CD4-positive, CD25-positive, alpha-beta regulatory T cell (primary cell): ENCODE data around the gene KRTAP13-4. TPM values are rescaled to one million over a fixed set of nuclear protein-coding genes. Genes with fewer than 3 reads are reported as not detected.
A peak's percentile ranks its signal among the peaks of the same experiment; 100 is the strongest.

Experiments
- ATAC-seq, 2 donors: fragments of 150-1000 bp; cut with Tn5 transposase; one replicate each; pipeline ENCODE4 v1.10.0; 2021; ENCODE audit warnings: low read depth in 2 of 2, moderate number of reproducible peaks in 2 of 2, moderate library complexity in 1 of 2
- DNase-seq, 3 donors: peaks; one replicate each; pipeline versions ENCODE4 v3.0.0 to v3.0.0-alpha.2; 2012 to 2022; ENCODE audit warnings: mixed read lengths in 1 of 3
- H3K27ac ChIP-seq: one replicate; pipeline ENCODE4 v1.7.0; 2013; ENCODE audit warnings: mild to moderate bottlenecking, low read length; ENCODE audit not compliant: insufficient read depth, poor library complexity, severe bottlenecking
- H3K27me3 ChIP-seq: one replicate; pipeline ENCODE4 v1.7.0; 2013; ENCODE audit warnings: low read length; ENCODE audit not compliant: control insufficient read depth, insufficient read depth
- H3K36me3 ChIP-seq: one replicate; pipeline ENCODE4 v1.7.0; 2013; ENCODE audit warnings: mild to moderate bottlenecking, low read length, moderate library complexity; ENCODE audit not compliant: control insufficient read depth, insufficient read depth
- H3K4me1 ChIP-seq: 2 replicates; pipeline ENCODE4 v1.7.0; 2013; ENCODE audit warnings: mild to moderate bottlenecking, low read length; ENCODE audit not compliant: insufficient read depth, control insufficient read depth, poor library complexity, severe bottlenecking
- H3K4me3 ChIP-seq: one replicate; pipeline ENCODE4 v1.7.0; 2013; ENCODE audit warnings: low read depth, mild to moderate bottlenecking, low read length, moderate library complexity
- H3K9me3 ChIP-seq, 2 experiments: 1 replicate in 1 of 2; 2 replicates in 1 of 2; pipeline ENCODE4 v1.7.0; 2013; ENCODE audit warnings: low read length in 2 of 2, mild to moderate bottlenecking in 1 of 2, moderate library complexity in 1 of 2; ENCODE audit not compliant: control insufficient read depth in 2 of 2
- H3K27ac Mint-ChIP-seq, 3 donors: one replicate each; pipeline ENCODE4 v1.8.0; 2020 to 2022; ENCODE audit warnings: mild to moderate bottlenecking in 3 of 3, mixed read lengths in 3 of 3, moderate library complexity in 2 of 3
- H3K27me3 Mint-ChIP-seq: one replicate; pipeline ENCODE4 v1.8.0; 2022; ENCODE audit warnings: mild to moderate bottlenecking, mixed read lengths
- H3K36me3 Mint-ChIP-seq: one replicate; pipeline ENCODE4 v1.8.0; 2020; ENCODE audit warnings: mixed read lengths
- H3K4me1 Mint-ChIP-seq, 4 donors: one replicate each; pipeline ENCODE4 v1.8.0; 2020 to 2022; ENCODE audit warnings: mixed read lengths in 4 of 4, mild to moderate bottlenecking in 1 of 4
- H3K4me3 Mint-ChIP-seq, 4 donors: one replicate each; pipeline ENCODE4 v1.8.0; 2020 to 2022; ENCODE audit warnings: mild to moderate bottlenecking in 4 of 4, mixed read lengths in 4 of 4, moderate library complexity in 3 of 4
- H3K9me3 Mint-ChIP-seq, 7 donors: one replicate each; pipeline ENCODE4 v1.8.0; 2020 to 2022; ENCODE audit warnings: mixed read lengths in 7 of 7, mild to moderate bottlenecking in 3 of 7, moderate library complexity in 2 of 7
- polyA plus RNA-seq, 4 donors: library from polyadenylated mRNA; unstranded; fragments of 300-500 nt; fragmentation: Illumina TruSeq; gene quantifications; one replicate each; pipeline ENCODE4 v1.2.3, GENCODE V29; 2021
- total RNA-seq: library from RNA; stranded (reverse); gene quantifications from one replicate; pipeline ENCODE4 v1.2.3, GENCODE V29; 2022

Gene KRTAP13-4
- total and polyA plus RNA-seq, 5 donors from 2014 or later, result not detected

DNA sequence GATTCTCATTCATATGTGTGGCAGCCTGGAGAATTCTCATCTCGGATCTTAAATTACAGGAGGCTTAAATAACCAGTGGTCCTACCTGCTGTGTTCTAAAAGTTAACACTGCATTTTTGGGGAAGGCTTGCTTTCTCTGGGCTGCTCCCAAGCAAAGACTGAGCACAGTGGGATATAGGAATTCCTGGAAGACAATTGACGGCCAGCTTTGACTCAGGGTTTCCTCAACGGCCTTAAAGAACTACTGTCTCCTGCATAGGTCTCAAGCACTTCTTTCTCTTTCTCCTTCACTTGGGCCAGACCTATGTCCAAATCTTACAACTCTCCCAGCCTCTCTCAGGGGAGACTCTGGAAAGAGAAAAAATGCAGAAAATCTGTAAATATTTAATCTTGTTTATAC is 3.3 kb upstream of the KRTAP13-4 start:
- no peaks in the 10 kb centered on the region for H3K27me3 ChIP-seq
- DNase-seq, result no peak
- no peaks in the 10 kb centered on the region for H3K4me1 ChIP-seq
- H3K36me3 Mint-ChIP-seq, result no peaks in the 10 kb centered on the region
- H3K9me3 ChIP-seq, result no peaks in the 10 kb centered on the region
- no peaks in the 10 kb centered on the region for H3K4me1 Mint-ChIP-seq
- H3K27ac ChIP-seq, result no peak overlapping the region
- H3K27me3 Mint-ChIP-seq, result no peaks in the 10 kb centered on the region
- no peak for ATAC-seq
- no peak overlapping the region for H3K4me3 Mint-ChIP-seq
- H3K9me3 Mint-ChIP-seq, result peaks cover 0 to 2% (median 0%) of the 10 kb centered on the region in 7 donors
- no peaks in the 10 kb centered on the region for H3K36me3 ChIP-seq
- H3K4me3 ChIP-seq, result no peak overlapping the region
- no peak overlapping the region for H3K27ac Mint-ChIP-seq

GRCh38 chr21:30434033-30434631 is 4.1 kb downstream of the KRTAP13-4 start:
- Mint-ChIP-seq H3K4me3 (no peak overlapping the region), H3K9me3 (peaks cover 0 to 2% (median 0%) of the 10 kb centered on the region in 7 donors), H3K27me3 (peaks cover 7% of the 10 kb centered on the region), H3K4me1 (no peaks in the 10 kb centered on the region), H3K36me3 (no peaks in the 10 kb centered on the region), H3K27ac (no peak overlapping the region)
- ATAC-seq, result no peak
- Histone ChIP-seq H3K27ac (no peak overlapping the region), H3K9me3 (no peaks in the 10 kb centered on the region), H3K4me3 (no peak overlapping the region), H3K36me3 (no peaks in the 10 kb centered on the region), H3K4me1 (no peaks in the 10 kb centered on the region), H3K27me3 (peaks cover 2% of the 10 kb centered on the region)
- DNase-seq, result peak in 2 of 3 donors; percentile 2 to 18

DNA sequence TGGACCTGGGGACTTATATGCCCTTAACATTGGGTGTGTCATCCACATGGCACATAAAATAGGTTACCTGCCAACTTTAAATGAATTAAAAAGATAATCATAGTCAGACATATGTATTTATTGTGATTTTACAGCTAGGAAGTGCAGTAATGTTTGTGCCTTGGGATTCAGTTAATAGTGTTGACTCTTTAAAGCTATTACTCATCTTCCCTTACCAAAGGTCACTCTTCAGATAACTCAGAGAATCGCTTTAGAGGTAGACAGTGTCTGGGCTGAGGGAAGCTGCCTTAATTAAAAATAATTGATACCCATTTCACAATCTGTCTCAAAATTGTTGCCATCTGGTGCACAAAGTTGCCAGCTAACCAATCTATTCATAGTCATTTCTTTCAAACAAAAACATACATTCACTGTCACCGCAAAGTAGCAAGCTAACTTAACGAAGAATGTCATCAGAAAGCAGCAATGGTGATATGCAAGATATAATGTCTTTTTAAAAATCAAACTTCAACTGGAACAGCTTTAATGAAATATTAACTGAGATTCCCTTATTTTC is 7.1 kb downstream of the KRTAP13-4 start:
- Mint-ChIP-seq H3K4me1 (no peaks in the 10 kb centered on the region), H3K27ac (no peak overlapping the region), H3K4me3 (no peak overlapping the region), H3K27me3 (peaks cover 7% of the 10 kb centered on the region), H3K9me3 (peaks cover 0 to 6% (median 0%) of the 10 kb centered on the region in 7 donors), H3K36me3 (no peaks in the 10 kb centered on the region)
- H3K27me3 ChIP-seq, result no peaks in the 10 kb centered on the region
- no peak overlapping the region for H3K4me3 ChIP-seq
- no peak overlapping the region for H3K27ac ChIP-seq
- ATAC-seq (no peak), DNase-seq (no peak)
- H3K4me1 ChIP-seq, result no peaks in the 10 kb centered on the region
- no peaks in the 10 kb centered on the region for H3K36me3 ChIP-seq
- H3K9me3 ChIP-seq, result no peaks in the 10 kb centered on the region

GRCh38 chr21:30439975-30440374 is 10.0 kb downstream of the KRTAP13-4 start, which contains the start of gene KRTAP15-1:
Gene KRTAP15-1 (plus strand): TSS chr21:30440275. CDS start chr21:30440328, 53 bp downstream.
- no peaks in the 10 kb centered on the region for H3K36me3 Mint-ChIP-seq
- Histone ChIP-seq H3K4me3 (no peak within 1 kb of the TSS), H3K27ac (no peak within 1 kb of the TSS), H3K36me3 (no peaks in the 10 kb centered on the region), H3K4me1 (no peaks in the 10 kb centered on the region), H3K27me3 (no peaks in the 10 kb centered on the region), H3K9me3 (no peaks in the 10 kb centered on the region)
- H3K27ac Mint-ChIP-seq, result no peak within 1 kb of the TSS
- ATAC-seq (no peak), DNase-seq (no peak)
- no peaks in the 10 kb centered on the region for H3K4me1 Mint-ChIP-seq
- H3K9me3 Mint-ChIP-seq, result peaks cover 0 to 3% (median 1%) of the 10 kb centered on the region in 7 donors
- H3K27me3 Mint-ChIP-seq, result peaks cover 7% of the 10 kb centered on the region
- H3K4me3 Mint-ChIP-seq, result no peak within 1 kb of the TSS

GRCh38 chr21:30443226-30443625 is 13.2 kb downstream of the KRTAP13-4 start:
- DNase-seq (no peak), ATAC-seq (no peak)
- Histone ChIP-seq H3K4me1 (no peaks in the 10 kb centered on the region), H3K36me3 (no peaks in the 10 kb centered on the region), H3K27ac (no peak overlapping the region), H3K27me3 (no peaks in the 10 kb centered on the region), H3K4me3 (no peak overlapping the region), H3K9me3 (no peaks in the 10 kb centered on the region)
- peaks cover 0 to 6% (median 0%) of the 10 kb centered on the region in 7 donors for H3K9me3 Mint-ChIP-seq
- no peaks in the 10 kb centered on the region for H3K27me3 Mint-ChIP-seq
- no peak overlapping the region for H3K4me3 Mint-ChIP-seq
- no peak overlapping the region for H3K27ac Mint-ChIP-seq
- no peaks in the 10 kb centered on the region for H3K36me3 Mint-ChIP-seq
- no peaks in the 10 kb centered on the region for H3K4me1 Mint-ChIP-seq

- Mint-ChIP-seq H3K9me3 (peaks cover 0 to 6% (median 0%) of the 10 kb centered on the region in 7 donors), H3K27me3 (no peaks in the 10 kb centered on the region), H3K36me3 (no peaks in the 10 kb centered on the region), H3K27ac (no peak overlapping the region), H3K4me1 (no peaks in the 10 kb centered on the region), H3K4me3 (no peak overlapping the region)
- Histone ChIP-seq H3K9me3 (no peaks in the 10 kb centered on the region), H3K4me1 (no peaks in the 10 kb centered on the region), H3K36me3 (no peaks in the 10 kb centered on the region), H3K27ac (no peak overlapping the region), H3K4me3 (no peak overlapping the region), H3K27me3 (no peaks in the 10 kb centered on the region)
- DNase-seq (no peak), ATAC-seq (no peak)
Measured at GRCh38 chr21:30444204-30444603, 14.2 kb downstream of the KRTAP13-4 start.

DNA sequence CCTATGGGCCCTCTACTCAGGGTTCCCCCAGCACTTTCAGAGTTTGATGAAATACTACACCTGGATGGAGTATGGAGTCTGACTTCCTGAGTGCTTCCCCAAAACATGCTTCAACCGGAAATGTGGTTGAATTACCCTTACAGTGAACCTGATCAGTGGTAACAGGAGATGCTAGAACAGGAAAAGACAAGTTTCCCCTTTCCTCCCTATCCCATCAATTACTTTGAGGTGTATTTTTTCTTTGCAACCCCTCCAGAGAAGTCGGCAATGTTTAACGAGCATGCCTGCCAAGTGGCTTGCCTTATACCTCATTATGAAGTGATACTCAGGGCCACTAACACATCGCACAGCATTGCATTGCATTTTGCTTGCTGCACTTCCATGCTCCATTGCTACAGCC is 17.0 kb downstream of the KRTAP13-4 start:
- H3K4me3 ChIP-seq, result no peak overlapping the region
- H3K9me3 ChIP-seq, result no peaks in the 10 kb centered on the region
- H3K36me3 Mint-ChIP-seq, result no peaks in the 10 kb centered on the region
- peaks cover 0 to 4% (median 0%) of the 10 kb centered on the region in 7 donors for H3K9me3 Mint-ChIP-seq
- H3K4me1 ChIP-seq, result no peaks in the 10 kb centered on the region
- H3K27ac Mint-ChIP-seq, result no peak overlapping the region
- DNase-seq (no peak), ATAC-seq (no peak)
- no peak overlapping the region for H3K27ac ChIP-seq
- no peak overlapping the region for H3K4me3 Mint-ChIP-seq
- H3K27me3 Mint-ChIP-seq, result no peaks in the 10 kb centered on the region
- H3K27me3 ChIP-seq, result no peaks in the 10 kb centered on the region
- H3K36me3 ChIP-seq, result no peaks in the 10 kb centered on the region
- H3K4me1 Mint-ChIP-seq, result no peaks in the 10 kb centered on the region

DNA sequence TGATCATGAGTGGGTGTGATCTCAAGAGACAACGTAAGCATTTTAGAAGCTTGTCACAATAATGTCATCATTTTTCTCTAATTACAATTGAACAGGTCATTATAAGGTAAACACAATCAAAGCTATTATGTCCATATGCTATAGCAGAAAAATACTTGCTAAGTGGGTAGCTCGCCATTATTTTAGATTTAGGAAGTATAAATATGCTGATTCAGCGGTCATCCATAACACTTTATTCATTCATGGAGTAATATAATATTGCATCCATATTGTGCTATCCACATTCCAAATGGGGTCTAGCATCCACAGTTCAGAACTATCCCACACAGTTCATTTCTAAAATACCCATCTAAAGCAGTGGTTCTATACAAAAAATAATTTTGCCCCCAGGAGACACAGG is 18.5 kb downstream of the KRTAP13-4 start:
- no peak overlapping the region for H3K27ac ChIP-seq
- ATAC-seq (no peak), DNase-seq (no peak)
- peaks cover 0 to 4% (median 0%) of the 10 kb centered on the region in 7 donors for H3K9me3 Mint-ChIP-seq
- H3K27ac Mint-ChIP-seq, result no peak overlapping the region
- H3K4me3 ChIP-seq, result no peak overlapping the region
- H3K27me3 ChIP-seq, result no peaks in the 10 kb centered on the region
- no peaks in the 10 kb centered on the region for H3K4me1 Mint-ChIP-seq
- no peaks in the 10 kb centered on the region for H3K36me3 Mint-ChIP-seq
- H3K9me3 ChIP-seq, result no peaks in the 10 kb centered on the region
- H3K4me3 Mint-ChIP-seq, result no peak overlapping the region
- no peaks in the 10 kb centered on the region for H3K27me3 Mint-ChIP-seq
- H3K36me3 ChIP-seq, result no peaks in the 10 kb centered on the region
- H3K4me1 ChIP-seq, result no peaks in the 10 kb centered on the region
